ENCODE results near the gene NPC1.

Gene NPC1

DNA sequence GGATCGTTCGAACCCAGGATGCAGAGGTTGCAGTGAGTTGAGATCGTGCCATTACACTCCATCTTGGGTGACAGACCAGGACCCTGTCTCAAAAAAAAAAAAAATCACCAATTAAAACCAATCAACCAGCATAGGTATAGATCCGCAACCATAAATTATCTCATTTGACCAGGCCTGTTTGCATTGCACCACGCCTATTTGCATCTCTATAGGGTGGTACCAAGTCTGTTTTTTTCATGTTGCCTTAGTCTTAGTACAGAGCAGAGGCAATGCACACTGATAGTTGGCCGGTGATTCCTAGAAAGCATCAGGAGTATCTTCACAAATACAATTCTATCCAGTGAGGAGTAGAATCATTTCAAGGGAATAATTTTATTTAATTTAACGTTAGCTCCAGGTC is 9.3 kb upstream of the NPC1 start:
- CTCF ChIA-PET = interaction anchor here (1.9 to 2.2 kb wide), 2 partner anchors 9 to 12 kb away, joined by 6 to 7 read pairs; partner anchors contain the start of gene NPC1
- no peak for DNase-seq (ENCODE audit: extremely low spot score)
- TF ChIP-seq, protein P1, sequence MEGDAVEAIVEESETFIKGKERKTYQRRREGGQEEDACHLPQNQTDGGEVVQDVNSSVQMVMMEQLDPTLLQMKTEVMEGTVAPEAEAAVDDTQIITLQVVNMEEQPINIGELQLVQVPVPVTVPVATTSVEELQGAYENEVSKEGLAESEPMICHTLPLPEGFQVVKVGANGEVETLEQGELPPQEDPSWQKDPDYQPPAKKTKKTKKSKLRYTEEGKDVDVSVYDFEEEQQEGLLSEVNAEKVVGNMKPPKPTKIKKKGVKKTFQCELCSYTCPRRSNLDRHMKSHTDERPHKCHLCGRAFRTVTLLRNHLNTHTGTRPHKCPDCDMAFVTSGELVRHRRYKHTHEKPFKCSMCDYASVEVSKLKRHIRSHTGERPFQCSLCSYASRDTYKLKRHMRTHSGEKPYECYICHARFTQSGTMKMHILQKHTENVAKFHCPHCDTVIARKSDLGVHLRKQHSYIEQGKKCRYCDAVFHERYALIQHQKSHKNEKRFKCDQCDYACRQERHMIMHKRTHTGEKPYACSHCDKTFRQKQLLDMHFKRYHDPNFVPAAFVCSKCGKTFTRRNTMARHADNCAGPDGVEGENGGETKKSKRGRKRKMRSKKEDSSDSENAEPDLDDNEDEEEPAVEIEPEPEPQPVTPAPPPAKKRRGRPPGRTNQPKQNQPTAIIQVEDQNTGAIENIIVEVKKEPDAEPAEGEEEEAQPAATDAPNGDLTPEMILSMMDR (IDR thresholded peaks at IDR 0.05; ENCODE audit: control extremely low read depth, extremely low read depth, low read depth, missing control alignments) = no peak
- POLR2A ChIA-PET = no interaction called here

DNA sequence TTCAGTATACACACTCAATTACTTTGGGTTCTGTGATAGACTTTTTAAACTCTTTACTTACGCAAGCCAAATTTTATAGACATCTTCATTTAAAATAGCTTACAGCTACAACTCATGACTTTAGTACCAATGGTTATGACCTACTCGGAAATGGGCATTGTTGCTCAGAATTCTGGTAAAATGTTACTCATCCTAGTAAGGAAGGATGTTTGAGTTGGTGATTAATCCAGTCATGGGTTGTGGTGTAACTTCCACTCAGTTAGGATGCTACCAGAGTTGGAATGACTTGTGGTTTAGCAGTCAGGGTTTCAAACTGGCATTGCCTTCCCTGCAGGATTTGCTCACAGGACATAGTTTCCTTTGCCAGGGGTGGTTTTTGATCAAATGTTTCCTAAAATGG is 7.4 kb upstream of the NPC1 start:
- TF ChIP-seq, protein P1 (IDR thresholded peaks at IDR 0.05; ENCODE audit: control extremely low read depth, extremely low read depth, low read depth, missing control alignments) = no peak
- ChIA-PET POLR2A (no interaction called here), CTCF (interaction anchor here (1.6 kb wide), 1 partner anchor 8 kb away, joined by 5 read pairs; no protein-coding TSS in a partner anchor)
- DNase-seq (ENCODE audit: extremely low spot score) = no peak

DNA sequence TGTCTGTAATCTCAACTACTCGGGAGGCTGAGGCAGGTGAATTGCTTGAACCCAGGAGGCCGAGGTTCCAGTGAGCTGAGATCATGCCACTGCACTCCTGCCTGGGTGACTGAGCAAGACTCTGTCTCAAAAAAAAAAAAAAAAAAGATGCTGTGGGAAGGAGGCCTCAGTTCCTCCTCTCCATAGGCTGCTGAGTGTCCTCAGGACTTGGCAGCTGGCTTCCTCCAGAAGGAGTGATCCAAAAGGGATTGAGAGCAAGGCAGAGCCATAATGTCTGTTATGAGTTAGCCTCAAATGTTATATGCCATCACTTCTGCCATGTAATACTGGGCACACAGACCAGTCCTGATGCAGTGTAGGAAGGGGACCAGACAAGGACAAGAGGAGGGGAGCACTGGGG is 6.6 kb upstream of the NPC1 start:
- TF ChIP-seq, protein P1 (IDR thresholded peaks at IDR 0.05; ENCODE audit: control extremely low read depth, extremely low read depth, low read depth, missing control alignments) = no peak
- no peak for DNase-seq (ENCODE audit: extremely low spot score)
- CTCF ChIA-PET = no interaction called here
- POLR2A ChIA-PET = no interaction called here

DNA sequence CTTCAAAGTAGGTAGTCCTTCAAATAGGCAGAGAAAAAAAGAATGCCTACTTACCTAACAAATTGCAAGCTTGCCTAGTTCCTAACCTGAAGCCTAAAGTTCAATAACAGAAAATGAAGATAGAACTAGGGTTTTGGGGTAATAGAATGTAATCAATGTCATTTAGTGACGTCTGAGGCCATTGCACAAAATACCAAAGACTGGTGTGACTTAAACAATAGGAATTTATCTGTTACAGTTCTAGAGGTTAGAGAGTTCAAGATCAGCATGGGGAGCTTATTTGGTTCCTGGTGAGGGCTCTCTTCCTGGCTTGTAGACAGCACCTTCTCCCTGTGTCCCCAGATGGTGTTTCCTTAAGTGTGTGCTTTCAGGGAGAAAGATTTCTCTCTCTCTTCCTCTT is 4.7 kb upstream of the NPC1 start:
- ChIA-PET CTCF (interaction anchor here (0.7 to 1.2 kb wide), 4 partner anchors 11 to 93 kb away, joined by 3 read pairs; no protein-coding TSS in a partner anchor), POLR2A (no interaction called here)
- TF ChIP-seq, protein P1 (IDR thresholded peaks at IDR 0.05; ENCODE audit: control extremely low read depth, extremely low read depth, low read depth, missing control alignments) = no peak
- DNase-seq (ENCODE audit: extremely low spot score) = no peak

DNA sequence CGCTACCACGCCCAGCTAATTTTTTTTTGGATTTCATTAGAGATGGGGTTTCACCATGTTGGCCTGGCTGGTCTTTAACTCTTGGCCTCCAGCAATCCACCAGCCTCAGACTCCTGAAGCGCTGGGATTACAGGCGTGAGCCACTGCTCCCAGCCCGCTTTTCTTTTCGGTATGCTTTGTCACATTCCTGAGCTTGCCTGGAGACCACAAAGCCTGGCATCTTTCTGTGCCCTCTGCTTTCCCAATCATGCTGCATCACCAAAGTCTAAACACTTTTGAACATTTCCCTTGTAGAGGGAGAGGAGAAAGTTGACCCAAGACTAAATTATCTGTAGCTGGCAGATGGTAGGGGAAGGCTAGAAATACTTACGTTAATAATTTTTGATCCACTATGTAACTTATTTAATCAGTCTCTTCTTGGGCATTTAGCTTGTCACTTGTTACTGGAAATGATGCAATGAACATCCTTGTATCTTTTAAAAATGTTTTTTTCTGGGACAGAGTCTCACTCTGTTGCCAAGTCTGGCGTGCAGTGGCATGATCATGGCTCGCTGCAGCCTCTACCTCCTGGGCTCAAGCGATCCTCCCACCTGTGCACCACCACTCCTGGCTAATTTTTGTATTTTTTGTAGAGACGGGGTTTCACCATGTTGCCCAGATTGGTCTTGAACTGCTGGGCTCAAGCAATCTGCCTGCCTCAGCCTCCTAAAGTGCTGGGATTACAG is 2.7 kb upstream of the NPC1 start:
- POLR2A ChIA-PET = no interaction called here
- CTCF ChIA-PET = interaction anchor here (0.9 to 3.2 kb wide), 5 partner anchors 9 to 90 kb away, joined by 3 to 19 read pairs (median 15); no protein-coding TSS in a partner anchor
- DNase-seq (ENCODE audit: extremely low spot score) = no peak
- TF ChIP-seq, protein P1 (IDR thresholded peaks at IDR 0.05; ENCODE audit: control extremely low read depth, extremely low read depth, low read depth, missing control alignments) = no peak

DNA sequence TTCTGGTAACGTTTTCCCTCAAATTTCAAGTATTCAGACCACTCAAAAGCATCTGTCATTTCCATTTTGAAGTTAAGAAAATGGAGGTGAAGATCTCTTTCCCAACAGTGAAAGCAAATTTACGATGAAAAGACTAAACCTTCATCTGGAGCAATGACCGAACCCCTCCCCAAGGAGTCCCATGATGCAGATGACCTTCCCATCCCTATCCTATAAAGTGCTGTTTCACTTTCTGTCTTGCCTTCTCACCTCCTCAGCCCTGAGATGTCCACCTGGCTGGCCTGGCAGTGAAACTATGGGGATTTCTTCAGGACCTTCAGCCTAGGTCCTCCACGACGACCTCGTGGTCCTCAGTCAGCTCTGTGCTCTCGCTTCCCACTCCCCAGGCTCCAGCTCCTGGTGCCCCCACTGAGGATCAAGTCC is 925 bp upstream of the NPC1 start:
- no peak for DNase-seq (ENCODE audit: extremely low spot score)
- ChIA-PET POLR2A (interaction anchor here (1.1 kb wide), 1 partner anchor 551 kb away, joined by 3 read pairs; the partner anchor contains the start of gene CABYR), CTCF (interaction anchor here (0.7 to 3.2 kb wide), 10 partner anchors 8 to 788 kb away, joined by 3 to 19 read pairs (median 4); partner anchors contain the start of gene RIOK3)
- TF ChIP-seq, protein P1 (IDR thresholded peaks at IDR 0.05; ENCODE audit: control extremely low read depth, extremely low read depth, low read depth, missing control alignments) = no peak

All from GM10248 (cell line).